ENCODE measurements around the gene CDHR2.
A peak's percentile ranks its signal among the peaks of the same experiment; 100 is the strongest.
"Not testable (repeated sequence)": the region's sequence is repeated elsewhere in the genome, so short reads cannot be mapped to it uniquely, and the experiment has no call there.

CDHR2 gene

GRCh38 chr5:176573564-176574296, 24.6 kb downstream of the CDHR2 start:
- peak; percentile 16 for DNase-seq (ENCODE audit: low read depth)

- DNase-seq (ENCODE audit: low read depth) = no peak
Measured at GRCh38 chr5:176574297-176574591, 25.1 kb downstream of the CDHR2 start.

- DNase-seq (ENCODE audit: low read depth) = no peak
Measured at GRCh38 chr5:176575066-176575465, 25.9 kb downstream of the CDHR2 start.

- DNase-seq (ENCODE audit: low read depth) = no peak
Measured at GRCh38 chr5:176575488-176576422, 26.6 kb downstream of the CDHR2 start.

- no peak for DNase-seq (ENCODE audit: low read depth)
Measured at GRCh38 chr5:176577312-176578176, 28.4 kb downstream of the CDHR2 start.

- peak; percentile 37 for DNase-seq (ENCODE audit: low read depth)
Measured at GRCh38 chr5:176578391-176578808, 29.3 kb downstream of the CDHR2 start.

GRCh38 chr5:176579323-176579722, 30.2 kb downstream of the CDHR2 start:
- DNase-seq (ENCODE audit: low read depth) = no peak

GRCh38 chr5:176581361-176581760, 32.2 kb downstream of the CDHR2 start:
- DNase-seq (ENCODE audit: low read depth) = no peak

GRCh38 chr5:176583076-176583475, 33.9 kb downstream of the CDHR2 start:
- peak; percentile 54 for DNase-seq (ENCODE audit: low read depth)

GRCh38 chr5:176587398-176587797, 38.3 kb downstream of the CDHR2 start:
- DNase-seq (ENCODE audit: low read depth) = no peak

- DNase-seq (ENCODE audit: low read depth) = no peak
Measured at GRCh38 chr5:176588297-176588696, 39.2 kb downstream of the CDHR2 start.

GRCh38 chr5:176589039-176589769, 40.1 kb downstream of the CDHR2 start:
- DNase-seq (ENCODE audit: low read depth) = no peak

GRCh38 chr5:176590035-176590717, 41.0 kb downstream of the CDHR2 start:
- DNase-seq (ENCODE audit: low read depth) = no peak

- DNase-seq (ENCODE audit: low read depth) = not testable (repeated sequence)
Measured at GRCh38 chr5:176591667-176592066, 42.5 kb downstream of the CDHR2 start.

- DNase-seq (ENCODE audit: low read depth) = no peak
Measured at GRCh38 chr5:176592573-176592972, 43.4 kb downstream of the CDHR2 start.

- no peak for DNase-seq (ENCODE audit: low read depth)
Measured at GRCh38 chr5:176593273-176593869, 44.2 kb downstream of the CDHR2 start.

GRCh38 chr5:176594554-176594953, 45.4 kb downstream of the CDHR2 start:
- no peak for DNase-seq (ENCODE audit: low read depth)

GRCh38 chr5:176595386-176595943, 46.3 kb downstream of the CDHR2 start:
- no peak for DNase-seq (ENCODE audit: low read depth)

- no peak for DNase-seq (ENCODE audit: low read depth)
Measured at GRCh38 chr5:176596069-176596644, 47.0 kb downstream of the CDHR2 start.
